Measurements from ENCODE around the gene GALR2. TPM values are rescaled to one million over a fixed set of nuclear protein-coding genes. Genes with fewer than 3 reads are reported as not detected.

Gene GALR2
- total RNA-seq, 1 experiment from 2014 or later: 0.61 TPM

GRCh38 chr17:76107509-76107908 lies 32.9 kb downstream of the GALR2 start:
- H3K4me3 Mint-ChIP-seq (ENCODE audit: low read depth, unreplicated experiment): no peak overlapping the region
- TF ChIP-seq CTCF (IDR thresholded peaks at IDR 0.05; ENCODE audit: unreplicated experiment): no peak
- DNase-seq: no peak
- intact Hi-C loops (cut with micrococcal nuclease; ENCODE audit: unreplicated experiment): no loop called here
- H3K27me3 Mint-ChIP-seq (ENCODE audit: unreplicated experiment): no peaks in the 10 kb centered on the region
- no peak overlapping the region for H3K27ac Mint-ChIP-seq (ENCODE audit: unreplicated experiment)
- CTCF ChIA-PET: interaction anchor here (0.8 to 0.9 kb wide), 2 partner anchors 32 to 247 kb away, joined by 3 to 4 read pairs; partner anchors contain the start of gene PRPSAP1
- H3K4me1 Mint-ChIP-seq (ENCODE audit: low read depth, unreplicated experiment): no peaks in the 10 kb centered on the region
- BruUV-seq (replicated peaks): no TSS peak
- H3K36me3 Mint-ChIP-seq (ENCODE audit: insufficient read depth, unreplicated experiment): peaks cover 14% of the 10 kb centered on the region
- H3K9me3 Mint-ChIP-seq (ENCODE audit: low read depth, unreplicated experiment): no peaks in the 10 kb centered on the region

DNA sequence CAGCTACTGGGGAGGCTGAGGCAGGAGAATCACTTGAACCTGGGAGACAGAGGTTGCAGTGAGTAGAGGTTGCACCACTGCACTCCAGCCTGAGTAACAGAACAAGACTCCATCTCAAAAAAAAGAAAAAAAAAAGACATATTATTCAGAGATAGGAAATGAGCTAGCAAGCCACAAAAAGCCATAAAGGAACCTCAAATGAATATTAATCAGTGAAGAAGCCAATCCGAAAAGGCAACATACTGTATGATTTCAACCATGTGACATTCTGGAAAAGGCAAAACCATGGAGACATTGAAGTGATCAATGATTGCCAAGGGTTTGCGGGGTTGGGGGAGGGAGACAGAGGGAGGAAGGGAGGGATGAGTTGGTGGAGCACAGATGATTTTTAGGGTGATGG lies 37.4 kb downstream of the GALR2 start:
- H3K27me3 Mint-ChIP-seq (ENCODE audit: unreplicated experiment): no peaks in the 10 kb centered on the region
- intact Hi-C loops (cut with micrococcal nuclease; ENCODE audit: unreplicated experiment): no loop called here
- CTCF ChIA-PET: interaction anchor here (0.8 kb wide), 1 partner anchor 67 kb away, joined by 3 read pairs; no protein-coding TSS in a partner anchor
- DNase-seq: no peak
- no peak for TF ChIP-seq CTCF (IDR thresholded peaks at IDR 0.05; ENCODE audit: unreplicated experiment)
- no peaks in the 10 kb centered on the region for H3K4me1 Mint-ChIP-seq (ENCODE audit: low read depth, unreplicated experiment)
- H3K36me3 Mint-ChIP-seq (ENCODE audit: insufficient read depth, unreplicated experiment): no peaks in the 10 kb centered on the region
- no peak overlapping the region for H3K4me3 Mint-ChIP-seq (ENCODE audit: low read depth, unreplicated experiment)
- BruUV-seq (replicated peaks): no TSS peak
- no peaks in the 10 kb centered on the region for H3K9me3 Mint-ChIP-seq (ENCODE audit: low read depth, unreplicated experiment)
- no peak overlapping the region for H3K27ac Mint-ChIP-seq (ENCODE audit: unreplicated experiment)

GRCh38 chr17:76115138-76115754 lies 40.7 kb downstream of the GALR2 start:
- Mint-ChIP-seq H3K27me3 (ENCODE audit: unreplicated experiment) (no peaks in the 10 kb centered on the region), H3K4me3 (ENCODE audit: low read depth, unreplicated experiment) (no peak overlapping the region), H3K27ac (ENCODE audit: unreplicated experiment) (no peak overlapping the region), H3K4me1 (ENCODE audit: low read depth, unreplicated experiment) (no peaks in the 10 kb centered on the region), H3K36me3 (ENCODE audit: insufficient read depth, unreplicated experiment) (no peaks in the 10 kb centered on the region), H3K9me3 (ENCODE audit: low read depth, unreplicated experiment) (no peaks in the 10 kb centered on the region)
- CTCF ChIA-PET: interaction anchor here (0.6 to 1.0 kb wide), 3 partner anchors 18 to 112 kb away, joined by 3 read pairs; no protein-coding TSS in a partner anchor
- intact Hi-C loops (cut with micrococcal nuclease; ENCODE audit: unreplicated experiment): no loop called here
- TF ChIP-seq CTCF (IDR thresholded peaks at IDR 0.05; ENCODE audit: unreplicated experiment): no peak
- no peak for DNase-seq
- BruUV-seq (replicated peaks): no TSS peak

DNA sequence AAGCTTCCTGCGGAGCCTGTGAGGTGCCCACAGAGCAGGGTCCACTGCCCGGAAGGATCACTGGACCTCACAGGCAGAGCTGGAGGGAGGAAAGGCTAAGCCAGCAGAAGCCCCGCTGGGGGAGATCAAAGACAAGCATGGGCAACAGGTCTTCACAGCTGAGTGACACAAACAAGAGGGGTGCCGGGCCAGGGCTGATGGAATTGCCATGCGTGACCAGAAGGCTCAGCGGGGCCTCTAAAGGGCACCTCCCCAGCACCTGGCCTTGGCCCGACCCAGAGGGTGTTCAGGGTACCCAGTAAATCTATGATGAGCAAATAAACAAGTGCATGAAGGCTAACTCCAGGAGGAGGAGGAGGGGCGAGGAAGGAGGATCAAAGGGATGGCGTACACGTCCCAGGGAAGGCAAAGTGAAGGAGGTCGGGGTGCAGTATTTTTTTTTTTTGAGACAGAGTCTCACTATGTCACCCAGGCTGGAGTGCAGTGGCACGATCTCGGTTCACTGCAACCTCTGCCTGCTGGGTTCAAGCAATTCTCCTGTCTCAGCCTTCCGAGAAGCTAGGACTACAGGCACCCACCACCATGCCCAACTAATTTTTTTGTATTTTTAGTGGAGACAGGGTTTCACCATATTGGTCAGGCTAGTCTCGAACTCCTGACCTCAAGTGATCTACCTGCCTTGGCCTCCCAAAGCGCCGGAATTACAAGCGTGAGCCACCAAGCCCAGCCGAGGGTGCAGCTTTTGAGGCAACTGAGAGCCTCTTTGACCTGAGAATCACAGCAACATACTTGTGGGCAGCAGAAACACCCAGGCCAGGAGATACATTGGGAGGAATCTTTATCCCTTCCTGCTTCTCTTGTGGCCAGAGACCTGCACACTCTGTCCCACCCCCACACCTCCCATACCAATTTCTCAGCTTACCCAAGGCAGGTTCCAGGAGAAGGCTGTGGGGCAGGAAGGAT lies 45.1 kb downstream of the GALR2 start:
- intact Hi-C loops (cut with micrococcal nuclease; ENCODE audit: unreplicated experiment): loop anchor here (2.0 kb wide), 1 partner anchor 63 kb away; no protein-coding TSS in a partner anchor
- no peak for TF ChIP-seq CTCF (IDR thresholded peaks at IDR 0.05; ENCODE audit: unreplicated experiment)
- no peak for DNase-seq
- no TSS peak for BruUV-seq (replicated peaks)
- H3K4me3 Mint-ChIP-seq (ENCODE audit: low read depth, unreplicated experiment): no peak overlapping the region
- no peaks in the 10 kb centered on the region for H3K27me3 Mint-ChIP-seq (ENCODE audit: unreplicated experiment)
- H3K9me3 Mint-ChIP-seq (ENCODE audit: low read depth, unreplicated experiment): no peaks in the 10 kb centered on the region
- H3K36me3 Mint-ChIP-seq (ENCODE audit: insufficient read depth, unreplicated experiment): no peaks in the 10 kb centered on the region
- no peaks in the 10 kb centered on the region for H3K4me1 Mint-ChIP-seq (ENCODE audit: low read depth, unreplicated experiment)
- H3K27ac Mint-ChIP-seq (ENCODE audit: unreplicated experiment): no peak overlapping the region
- CTCF ChIA-PET: interaction anchor here (0.7 to 5.6 kb wide), 3 partner anchors 11 to 160 kb away, joined by 5 to 36 read pairs (median 10); no protein-coding TSS in a partner anchor
